ENCODE results near the gene GPR22. TPM values are rescaled to one million over a fixed set of nuclear protein-coding genes. Genes with fewer than 3 reads are reported as not detected.

Gene GPR22
- total RNA-seq, 4 donors from 2014 or later = 0.14 TPM; not detected in 3

- intact Hi-C loops (cut with DNase I; ENCODE audit: low total_unique reads) (no loop called here), in situ Hi-C loops (cut with MboI; ENCODE audit: low pct_ligation_motif_present in 1 of 4, low pct_unique_long_range_greater_than_20kb in 1 of 4, low sequenced_read_pairs in 3 of 4) (loop anchor here in 1 of 4 donors (25.0 kb wide), 1 partner anchor 413 kb away; the partner anchor contains the start of gene DLD)
Measured at GRCh38 chr7:107474104-107474521, 4.3 kb downstream of the GPR22 start.

GRCh38 chr7:107479303-107479702 lies 9.4 kb downstream of the GPR22 start:
- in situ Hi-C loops (cut with MboI; ENCODE audit: low pct_ligation_motif_present in 1 of 4, low pct_unique_long_range_greater_than_20kb in 1 of 4, low sequenced_read_pairs in 3 of 4) (no loop called here), intact Hi-C loops (cut with DNase I; ENCODE audit: low total_unique reads) (no loop called here)
- TF ChIP-seq POLR2A (IDR thresholded peaks at IDR 0.05) (no peak), POLR2AphosphoS5 (IDR thresholded peaks at IDR 0.05) (no peak), EP300 (IDR thresholded peaks at IDR 0.05; ENCODE audit: low read depth) (no peak), CTCF (IDR thresholded peaks at IDR 0.05) (no peak)
- Histone ChIP-seq H3K27me3 (no peaks in the 10 kb centered on the region), H3K4me3 (no peak overlapping the region), H3K27ac (no peak overlapping the region), H3K9me3 (no peaks in the 10 kb centered on the region), H3K36me3 (no peaks in the 10 kb centered on the region), H3K4me1 (no peaks in the 10 kb centered on the region)
- WGBS, 2 donors (ENCODE audit: low coverage in 1 of 2) = 67 to 82% methylated on average over 2 of the region's 2 CpGs
- no peak for DNase-seq

More at GRCh38 chr7:107474104-107474521, 4.3 kb downstream of the GPR22 start:
- Histone ChIP-seq H3K4me3 (no peak overlapping the region), H3K27me3 (no peaks in the 10 kb centered on the region), H3K27ac (no peak overlapping the region), H3K4me1 (peaks cover 0 to 4% (median 0%) of the 10 kb centered on the region in 4 donors), H3K9me3 (no peaks in the 10 kb centered on the region), H3K36me3 (no peaks in the 10 kb centered on the region)
- 77 to 91% methylated on average over 4 to 5 of the region's 5 CpGs for WGBS, 2 donors (ENCODE audit: low coverage in 1 of 2)
- no peak for DNase-seq
- TF ChIP-seq POLR2A (IDR thresholded peaks at IDR 0.05) (no peak), POLR2AphosphoS5 (IDR thresholded peaks at IDR 0.05) (no peak), EP300 (IDR thresholded peaks at IDR 0.05; ENCODE audit: low read depth) (no peak)

GRCh38 chr7:107480932-107481331 lies 11.1 kb downstream of the GPR22 start:
- no peak for DNase-seq
- Histone ChIP-seq H3K4me3 (no peak overlapping the region), H3K9me3 (no peaks in the 10 kb centered on the region), H3K36me3 (no peaks in the 10 kb centered on the region), H3K27ac (no peak overlapping the region), H3K4me1 (no peaks in the 10 kb centered on the region), H3K27me3 (no peaks in the 10 kb centered on the region)
- WGBS, 2 donors (ENCODE audit: low coverage in 1 of 2) = 93% methylated on average over 3 of the region's 3 CpGs
- intact Hi-C loops (cut with DNase I; ENCODE audit: low total_unique reads) = no loop called here
- TF ChIP-seq EP300 (IDR thresholded peaks at IDR 0.05; ENCODE audit: low read depth) (no peak), POLR2AphosphoS5 (IDR thresholded peaks at IDR 0.05) (no peak), POLR2A (IDR thresholded peaks at IDR 0.05) (no peak), CTCF (IDR thresholded peaks at IDR 0.05) (no peak)
- in situ Hi-C loops (cut with MboI; ENCODE audit: low pct_ligation_motif_present in 1 of 4, low pct_unique_long_range_greater_than_20kb in 1 of 4, low sequenced_read_pairs in 3 of 4) = no loop called here

GRCh38 chr7:107482571-107482970 lies 12.7 kb downstream of the GPR22 start:
- DNase-seq = no peak
- TF ChIP-seq CTCF (IDR thresholded peaks at IDR 0.05) (no peak), POLR2A (IDR thresholded peaks at IDR 0.05) (no peak), POLR2AphosphoS5 (IDR thresholded peaks at IDR 0.05) (no peak), EP300 (IDR thresholded peaks at IDR 0.05; ENCODE audit: low read depth) (no peak)
- intact Hi-C loops (cut with DNase I; ENCODE audit: low total_unique reads) = no loop called here
- no peak overlapping the region for H3K27ac ChIP-seq
- H3K4me3 ChIP-seq = no peak overlapping the region
- H3K27me3 ChIP-seq = no peaks in the 10 kb centered on the region
- no peaks in the 10 kb centered on the region for H3K9me3 ChIP-seq
- in situ Hi-C loops (cut with MboI; ENCODE audit: low pct_ligation_motif_present in 1 of 4, low pct_unique_long_range_greater_than_20kb in 1 of 4, low sequenced_read_pairs in 3 of 4) = no loop called here
- 95 to 100% methylated on average over 1 of the region's 1 CpG for WGBS, 2 donors (ENCODE audit: low coverage in 1 of 2)
- H3K36me3 ChIP-seq = no peaks in the 10 kb centered on the region
- H3K4me1 ChIP-seq = no peaks in the 10 kb centered on the region

GRCh38 chr7:107486041-107486440 lies 16.2 kb downstream of the GPR22 start:
- Histone ChIP-seq H3K4me3 (no peak overlapping the region), H3K9me3 (no peaks in the 10 kb centered on the region), H3K36me3 (no peaks in the 10 kb centered on the region), H3K27me3 (no peaks in the 10 kb centered on the region), H3K27ac (no peak overlapping the region), H3K4me1 (no peaks in the 10 kb centered on the region)
- DNase-seq = no peak
- in situ Hi-C loops (cut with MboI; ENCODE audit: low pct_ligation_motif_present in 1 of 4, low pct_unique_long_range_greater_than_20kb in 1 of 4, low sequenced_read_pairs in 3 of 4) = no loop called here
- intact Hi-C loops (cut with DNase I; ENCODE audit: low total_unique reads) = no loop called here
- TF ChIP-seq POLR2AphosphoS5 (IDR thresholded peaks at IDR 0.05) (no peak), POLR2A (IDR thresholded peaks at IDR 0.05) (no peak), CTCF (IDR thresholded peaks at IDR 0.05) (no peak), EP300 (IDR thresholded peaks at IDR 0.05; ENCODE audit: low read depth) (no peak)
- whole genome bisulfite sequencing, 2 donors (ENCODE audit: low coverage in 1 of 2) = 88 to 93% methylated on average over 3 of the region's 3 CpGs

All from transverse colon (tissue), 4 donors.